ENCODE results near the gene SAMD10. TPM values are rescaled to one million over a fixed set of nuclear protein-coding genes. Genes with fewer than 3 reads are reported as not detected.

The SAMD10 gene
- total and polyA plus RNA-seq, 8 donors: 1.3 to 7.3 (median 3.6) TPM

DNA sequence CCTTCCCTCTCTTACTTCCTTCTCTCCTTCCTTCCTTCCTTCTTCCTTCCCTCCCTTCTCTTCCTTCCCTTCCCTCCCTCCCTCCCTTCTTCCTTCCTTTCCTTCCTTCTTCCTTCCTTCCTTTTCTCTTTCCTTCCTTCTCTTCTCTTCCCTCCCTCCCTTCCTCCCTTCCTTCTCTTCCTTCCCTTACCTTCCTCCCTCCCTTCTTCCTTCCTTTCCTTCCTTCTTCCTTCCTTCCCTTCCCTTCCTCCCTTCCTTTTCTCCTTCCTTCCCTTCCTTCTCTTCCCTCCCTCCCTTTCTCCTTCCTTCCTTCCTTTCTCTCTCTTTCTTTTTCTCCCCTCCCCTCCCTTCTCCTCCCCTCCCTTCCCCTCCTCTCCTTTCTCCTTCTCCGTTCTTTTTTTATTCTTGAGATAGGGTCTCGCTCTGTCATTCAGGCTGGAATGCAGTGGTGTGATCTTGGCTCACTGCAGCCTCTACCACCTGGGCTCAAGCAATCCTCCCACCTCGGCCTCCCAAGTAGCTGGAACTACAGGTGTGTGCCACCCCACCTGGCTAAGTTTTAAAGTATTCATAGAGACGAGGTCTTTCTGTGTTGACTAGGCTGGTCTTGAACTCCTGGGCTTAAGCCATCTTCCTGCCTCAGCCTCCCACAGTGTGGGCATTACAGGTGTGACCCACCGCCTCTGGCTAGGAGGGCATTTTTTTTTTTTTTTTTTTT, 8.6 kb downstream of the SAMD10 start:
- peaks cover 0 to 9% (median 0%) of the 10 kb centered on the region in 3 donors for H3K4me1 ChIP-seq
- H3K9me3 ChIP-seq: no peaks in the 10 kb centered on the region
- no peaks in the 10 kb centered on the region for H3K27me3 ChIP-seq
- FAIRE-seq: no peak
- 85 to 90% methylated on average over 5 of the region's 5 CpGs for WGBS, 2 donors
- H3K27ac ChIP-seq: no peak overlapping the region
- no peak for ATAC-seq
- H3K36me3 ChIP-seq: no peaks in the 10 kb centered on the region
- no peak overlapping the region for H3K4me3 ChIP-seq
- peak in 2 of 6 donors; percentile 7 to 8 for DNase-seq
- TF ChIP-seq, protein P1, sequence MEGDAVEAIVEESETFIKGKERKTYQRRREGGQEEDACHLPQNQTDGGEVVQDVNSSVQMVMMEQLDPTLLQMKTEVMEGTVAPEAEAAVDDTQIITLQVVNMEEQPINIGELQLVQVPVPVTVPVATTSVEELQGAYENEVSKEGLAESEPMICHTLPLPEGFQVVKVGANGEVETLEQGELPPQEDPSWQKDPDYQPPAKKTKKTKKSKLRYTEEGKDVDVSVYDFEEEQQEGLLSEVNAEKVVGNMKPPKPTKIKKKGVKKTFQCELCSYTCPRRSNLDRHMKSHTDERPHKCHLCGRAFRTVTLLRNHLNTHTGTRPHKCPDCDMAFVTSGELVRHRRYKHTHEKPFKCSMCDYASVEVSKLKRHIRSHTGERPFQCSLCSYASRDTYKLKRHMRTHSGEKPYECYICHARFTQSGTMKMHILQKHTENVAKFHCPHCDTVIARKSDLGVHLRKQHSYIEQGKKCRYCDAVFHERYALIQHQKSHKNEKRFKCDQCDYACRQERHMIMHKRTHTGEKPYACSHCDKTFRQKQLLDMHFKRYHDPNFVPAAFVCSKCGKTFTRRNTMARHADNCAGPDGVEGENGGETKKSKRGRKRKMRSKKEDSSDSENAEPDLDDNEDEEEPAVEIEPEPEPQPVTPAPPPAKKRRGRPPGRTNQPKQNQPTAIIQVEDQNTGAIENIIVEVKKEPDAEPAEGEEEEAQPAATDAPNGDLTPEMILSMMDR (IDR thresholded peaks at IDR 0.05): no peak
- intact Hi-C loops (cut with DNase I): loop anchor here in 1 of 3 donors (5.0 kb wide), 1 partner anchor 189 kb away; no protein-coding TSS in a partner anchor

DNA sequence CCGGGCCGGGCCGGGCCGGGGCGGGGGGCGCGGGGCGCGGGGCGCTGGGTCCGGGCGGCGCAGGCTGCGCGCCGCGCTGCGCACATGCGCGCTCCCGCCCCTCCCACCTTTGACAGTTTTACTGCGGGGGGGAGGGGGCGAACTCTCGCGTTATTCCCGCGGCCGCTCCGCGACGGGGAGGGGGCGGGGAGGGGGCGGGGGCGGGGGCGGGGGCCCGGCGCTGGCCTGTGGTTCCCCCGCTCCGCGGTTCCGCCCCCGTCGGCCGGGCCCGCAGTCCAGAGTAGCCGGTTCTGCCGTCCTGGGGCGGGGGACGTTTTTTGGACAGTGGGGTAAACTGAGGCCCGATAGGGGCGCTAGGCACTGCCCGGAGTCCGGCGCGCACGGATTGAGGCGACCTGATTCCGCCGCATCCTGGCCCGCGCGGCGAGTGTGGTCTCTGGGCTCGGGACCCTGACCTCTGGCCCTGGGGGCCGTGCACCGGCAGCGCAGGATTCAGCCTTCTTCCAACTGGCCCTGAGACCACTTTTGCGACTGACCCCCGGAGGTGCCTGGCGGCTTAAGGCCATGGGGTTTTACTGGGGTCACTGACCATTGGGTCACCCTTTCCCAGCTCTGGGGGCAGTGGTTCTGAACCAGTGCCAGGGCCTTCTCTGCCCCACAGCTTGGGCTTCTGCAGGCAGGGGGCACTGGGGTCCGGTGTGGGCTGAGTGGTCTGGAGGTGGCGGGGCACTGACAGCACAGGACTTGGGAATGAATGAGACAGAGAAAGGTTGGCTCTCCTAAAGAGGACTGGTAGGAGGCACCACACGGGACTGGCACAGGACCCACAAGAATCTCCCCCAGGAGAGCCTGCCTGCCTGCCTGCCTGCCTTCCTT, 9.4 kb downstream of the SAMD10 start, which contains the start of gene ZNF512B:
TSS of gene ZNF512B (minus strand) at position 93 of the 876 bp plus-strand sequence. CDS start 1,980 bp downstream, outside the sequence.
- Histone ChIP-seq H3K4me3 (peak within 1 kb of the TSS; percentile 44 to 67 (median 58)), H3K36me3 (no peaks in the 10 kb centered on the region), H3K27ac (peak within 1 kb of the TSS in 2 of 4 donors; percentile 16 to 42), H3K27me3 (no peaks in the 10 kb centered on the region), H3K4me1 (peaks cover 0 to 9% (median 0%) of the 10 kb centered on the region in 3 donors), H3K9me3 (no peaks in the 10 kb centered on the region)
- 3 to 4% methylated on average over 41 to 62 of the region's 73 CpGs for WGBS, 2 donors
- ATAC-seq (peak; percentile 62 to 76 (median 64)), FAIRE-seq (no peak), DNase-seq (peak; percentile 69 to 86 (median 80))
- TF ChIP-seq, protein P1 (IDR thresholded peaks at IDR 0.05): no peak
- intact Hi-C loops (cut with DNase I): loop anchor here in 1 of 3 donors (5.0 to 10.0 kb wide), 2 partner anchors 188 to 425 kb away; partner anchors contain the start of gene SRMS

DNA sequence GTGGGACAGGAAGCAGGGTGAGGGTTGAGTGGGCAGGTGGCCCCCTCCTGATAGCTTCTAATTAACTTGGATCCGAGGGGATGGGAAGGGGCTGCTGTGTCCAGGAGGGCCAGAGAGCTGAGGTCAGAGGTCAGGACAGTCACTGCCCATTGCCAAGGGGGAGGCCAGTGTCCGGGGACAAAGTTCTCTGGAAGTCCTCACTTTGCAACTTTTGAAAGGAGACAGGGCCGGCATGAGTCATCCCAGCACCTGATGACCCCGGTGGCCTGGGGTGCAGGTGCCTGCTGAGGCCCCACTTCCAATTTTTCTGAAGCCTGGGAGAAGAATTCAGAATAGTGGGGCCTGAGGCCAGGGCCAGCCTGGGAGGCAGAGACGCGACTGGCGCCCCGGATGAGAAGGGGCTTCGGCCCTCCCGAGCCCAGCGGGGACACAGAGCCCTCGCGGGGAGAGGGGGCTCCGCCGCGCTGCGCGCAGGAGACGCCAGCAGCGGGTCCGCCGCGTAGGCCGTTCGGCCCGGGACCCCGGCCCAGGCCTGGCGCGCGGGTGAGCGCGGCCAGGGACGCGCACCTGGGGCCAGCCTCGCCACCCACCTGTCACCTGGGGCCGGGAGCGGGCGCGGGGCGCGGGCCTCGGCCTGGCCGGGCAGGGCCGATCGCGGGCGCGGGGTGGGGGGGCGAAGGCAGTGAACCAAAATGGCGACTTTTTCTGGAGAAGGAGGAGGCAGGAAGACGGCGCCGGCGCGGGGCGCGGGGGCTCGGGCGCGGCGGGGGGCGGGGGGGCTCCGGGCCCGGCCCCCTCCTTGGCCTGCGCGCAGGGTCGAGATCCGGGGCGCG, 10.3 kb downstream of the SAMD10 start:
- H3K27ac ChIP-seq: peak overlapping the region in 2 of 4 donors; percentile 16 to 42

More for the DNA sequence above, 10.3 kb downstream of the SAMD10 start:
- peak in 1 of 4 donors; percentile 13 for ATAC-seq
- no peak for FAIRE-seq
- peaks cover 0 to 2% (median 0%) of the 10 kb centered on the region in 3 donors for H3K36me3 ChIP-seq
- peaks cover 0 to 9% (median 0%) of the 10 kb centered on the region in 3 donors for H3K4me1 ChIP-seq
- peak overlapping the region; percentile 18 to 67 (median 58) for H3K4me3 ChIP-seq
- no peaks in the 10 kb centered on the region for H3K27me3 ChIP-seq
- peak; percentile 22 to 81 (median 60) for DNase-seq
- TF ChIP-seq, protein P1 (IDR thresholded peaks at IDR 0.05): no peak
- no peaks in the 10 kb centered on the region for H3K9me3 ChIP-seq
- 1 to 2% methylated on average over 43 to 70 of the region's 70 CpGs for WGBS, 2 donors
- intact Hi-C loops (cut with DNase I): loop anchor here in 1 of 3 donors (10.0 kb wide), 1 partner anchor 424 kb away; the partner anchor contains the start of gene SRMS
